A549 treated with dexamethasone at 1 μM for 4 hours (cell line): ENCODE data around the gene CCL2. TPM values are rescaled to one million over a fixed set of nuclear protein-coding genes. Genes with fewer than 3 reads are reported as not detected.

Source experiments
- total RNA-seq: library from RNA; stranded (reverse); fragments of 200-300 nt; extraction: Qiagen RNA extraction; gene quantifications from 5 replicates; pipeline ENCODE4 v1.2.3, GENCODE V29; 2022

The CCL2 gene
- total RNA-seq = 4.9 to 10.8 TPM (median 6.1 TPM) in 5 replicates

DNA sequence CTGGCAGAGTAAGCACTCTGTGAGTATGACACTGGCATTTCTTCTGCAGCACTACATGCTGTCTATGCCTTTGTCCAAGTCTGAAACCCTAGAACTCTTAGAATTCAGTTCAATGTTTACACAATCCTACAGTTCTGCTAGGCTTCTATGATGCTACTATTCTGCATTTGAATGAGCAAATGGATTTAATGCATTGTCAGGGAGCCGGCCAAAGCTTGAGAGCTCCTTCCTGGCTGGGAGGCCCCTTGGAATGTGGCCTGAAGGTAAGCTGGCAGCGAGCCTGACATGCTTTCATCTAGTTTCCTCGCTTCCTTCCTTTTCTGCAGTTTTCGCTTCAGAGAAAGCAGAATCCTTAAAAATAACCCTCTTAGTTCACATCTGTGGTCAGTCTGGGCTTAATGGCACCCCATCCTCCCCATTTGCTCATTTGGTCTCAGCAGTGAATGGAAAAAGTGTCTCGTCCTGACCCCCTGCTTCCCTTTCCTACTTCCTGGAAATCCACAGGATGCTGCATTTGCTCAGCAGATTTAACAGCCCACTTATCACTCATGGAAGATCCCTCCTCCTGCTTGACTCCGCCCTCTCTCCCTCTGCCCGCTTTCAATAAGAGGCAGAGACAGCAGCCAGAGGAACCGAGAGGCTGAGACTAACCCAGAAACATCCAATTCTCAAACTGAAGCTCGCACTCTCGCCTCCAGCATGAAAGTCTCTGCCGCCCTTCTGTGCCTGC lies at the start of gene CCL2:
Gene CCL2 (plus strand): TSS at position 635 of the 730 bp plus-strand sequence. CDS start 65 bp downstream, at position 700.

DNA sequence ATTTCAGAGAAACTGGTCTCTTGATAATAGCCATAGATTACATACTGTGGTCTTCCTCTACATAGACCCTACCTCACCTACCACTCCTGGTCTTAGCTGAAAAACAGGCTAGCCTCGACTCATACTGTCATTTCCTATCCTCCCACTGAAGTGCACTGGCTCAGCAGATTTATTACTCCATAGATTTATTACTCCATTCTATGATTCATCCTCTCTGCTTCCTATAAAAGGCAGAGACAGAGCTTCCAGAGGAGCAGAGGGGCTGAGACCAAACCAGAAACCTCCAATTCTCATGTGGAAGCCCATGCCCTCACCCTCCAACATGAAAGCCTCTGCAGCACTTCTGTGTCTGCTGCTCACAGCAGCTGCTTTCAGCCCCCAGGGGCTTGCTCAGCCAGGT lies 14.9 kb downstream of the CCL2 start, which contains the start of gene CCL7:
Gene CCL7 (plus strand): TSS at position 253 of the 400 bp plus-strand sequence. CDS start 70 bp downstream, at position 323.

DNA sequence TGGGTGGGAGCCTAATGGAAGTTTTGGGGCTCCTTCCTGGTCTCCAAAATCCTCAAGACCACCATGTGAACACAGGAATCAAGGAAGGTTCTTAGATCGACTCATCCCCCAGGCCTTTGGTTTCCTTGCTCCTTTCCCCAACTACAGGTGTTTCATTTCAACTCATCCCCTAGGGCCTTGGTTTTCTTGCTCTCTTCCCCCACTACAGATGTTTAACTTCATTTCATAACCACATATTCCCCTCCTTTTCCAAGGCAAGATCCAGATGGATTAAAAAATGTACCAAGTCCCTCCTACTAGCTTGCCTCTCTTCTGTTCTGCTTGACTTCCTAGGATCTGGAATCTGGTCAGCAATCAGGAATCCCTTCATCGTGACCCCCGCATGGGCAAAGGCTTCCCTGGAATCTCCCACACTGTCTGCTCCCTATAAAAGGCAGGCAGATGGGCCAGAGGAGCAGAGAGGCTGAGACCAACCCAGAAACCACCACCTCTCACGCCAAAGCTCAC lies 30.3 kb downstream of the CCL2 start, which contains the start of gene CCL11:
Gene CCL11 (plus strand): TSS at position 457 of the 507 bp plus-strand sequence. CDS start 67 bp downstream, outside the sequence.

Other genes starting within 250 kb of the CCL2 start
- gene CCL7, start 14.9 kb downstream of the CCL2 start, total RNA-seq = 0.14 to 0.27 TPM (median 0.20 TPM) in 3 of 5 replicates, not detected in the others
- gene CCL11, start 30.5 kb downstream of the CCL2 start, total RNA-seq = not detected in 5 replicates
- not detected in 5 replicates for gene CCL8, start 64.2 kb downstream of the CCL2 start, total RNA-seq
- gene CCL13, start 101.2 kb downstream of the CCL2 start, total RNA-seq = not detected in 5 replicates
- gene CCL1, start 107.9 kb downstream of the CCL2 start, total RNA-seq = not detected in 5 replicates